ENCODE measurements around the gene ITGAL.

ITGAL gene

GRCh38 chr16:30541502-30542329, 69.2 kb downstream of the ITGAL start:
- peak; percentile 32 for DNase-seq (ENCODE audit: low spot score)

GRCh38 chr16:30543067-30543466, 70.5 kb downstream of the ITGAL start:
- no peak for DNase-seq (ENCODE audit: low spot score)

DNA sequence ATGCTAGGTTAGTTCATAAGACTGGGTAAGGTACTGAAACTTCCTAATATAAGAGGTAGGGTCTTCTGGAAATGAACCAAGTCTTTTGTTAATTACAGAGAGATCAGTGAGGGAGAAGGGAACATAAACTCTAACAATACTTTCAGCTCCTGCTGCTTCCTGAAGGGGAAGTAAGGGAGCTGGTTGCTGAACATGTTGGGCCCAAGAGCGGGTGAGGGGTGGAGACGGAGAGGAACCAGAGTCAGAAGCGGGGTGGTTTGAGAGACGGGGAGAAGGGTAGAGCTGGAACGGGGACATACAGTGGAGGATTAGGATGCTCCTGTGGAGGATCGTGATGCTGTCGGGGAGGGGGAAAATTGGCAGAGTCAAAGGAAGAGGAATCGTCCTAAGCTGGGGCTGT, 73.6 kb downstream of the ITGAL start:
- no peak for DNase-seq (ENCODE audit: low spot score)

GRCh38 chr16:30548416-30549253, 76.1 kb downstream of the ITGAL start:
- DNase-seq (ENCODE audit: low spot score), result no peak

- DNase-seq (ENCODE audit: low spot score), result no peak
Observed at GRCh38 chr16:30551781-30552180, 79.2 kb downstream of the ITGAL start.

DNA sequence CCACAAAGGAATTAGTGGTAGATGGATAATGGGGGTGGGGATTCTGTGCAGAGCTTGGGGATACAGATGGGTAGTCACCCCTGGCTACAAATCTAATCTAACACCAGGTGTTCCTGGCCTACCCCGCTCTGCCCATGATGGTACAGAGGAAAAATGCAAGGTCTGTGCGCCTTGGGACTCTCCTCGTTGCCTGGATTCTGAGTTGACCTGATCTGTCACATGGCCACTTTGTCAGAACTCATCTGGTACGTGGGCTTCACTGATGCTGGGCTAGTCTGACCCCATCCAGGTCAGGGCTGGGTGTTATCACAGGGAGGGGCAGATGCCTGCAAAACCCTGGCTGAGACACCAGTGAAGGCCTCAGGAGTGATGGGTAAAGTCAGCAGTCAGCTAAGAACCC, 80.4 kb downstream of the ITGAL start:
- DNase-seq (ENCODE audit: low spot score), result no peak

GRCh38 chr16:30553393-30553899, 80.9 kb downstream of the ITGAL start:
- DNase-seq (ENCODE audit: low spot score), result no peak

DNA sequence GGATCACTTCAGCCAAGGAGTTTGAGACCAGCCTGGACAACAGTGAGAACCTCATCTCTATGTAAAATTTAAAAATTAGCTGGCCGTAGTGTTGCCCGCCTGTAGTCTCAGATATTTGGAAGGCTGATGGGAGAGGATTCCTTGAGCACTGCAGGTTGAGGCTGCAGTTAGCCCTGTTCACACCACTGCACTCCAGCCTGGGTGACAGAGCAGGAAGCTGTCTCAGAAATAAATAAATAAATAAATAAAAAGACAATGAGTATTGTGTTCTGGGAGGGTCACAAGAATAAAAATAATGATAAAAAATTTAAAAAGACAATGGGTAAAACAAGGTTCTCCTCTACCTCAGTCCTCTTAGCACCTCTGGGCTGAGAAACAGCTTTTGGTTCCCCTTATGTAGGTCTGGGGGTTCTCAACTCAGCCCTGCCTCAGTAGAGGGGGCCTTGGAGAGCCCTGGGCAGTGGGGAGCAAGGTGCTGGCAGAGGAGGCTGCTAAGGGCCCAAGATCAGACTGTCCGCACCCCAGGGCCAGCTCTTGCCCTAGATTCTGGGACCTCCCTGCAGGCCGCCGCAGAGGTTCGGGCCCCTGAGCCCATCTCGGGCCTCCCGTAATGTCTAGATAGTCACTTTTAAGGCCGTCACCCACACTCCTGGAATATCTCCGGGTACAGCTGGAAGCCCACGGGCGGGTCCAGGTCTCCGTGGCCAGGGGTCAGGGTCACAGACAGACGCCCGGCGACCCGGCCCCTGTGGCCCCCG, 82.2 kb downstream of the ITGAL start:
- no peak for DNase-seq (ENCODE audit: low spot score)

- no peak for DNase-seq (ENCODE audit: low spot score)
Observed at GRCh38 chr16:30555315-30556124, 83.0 kb downstream of the ITGAL start.

DNA sequence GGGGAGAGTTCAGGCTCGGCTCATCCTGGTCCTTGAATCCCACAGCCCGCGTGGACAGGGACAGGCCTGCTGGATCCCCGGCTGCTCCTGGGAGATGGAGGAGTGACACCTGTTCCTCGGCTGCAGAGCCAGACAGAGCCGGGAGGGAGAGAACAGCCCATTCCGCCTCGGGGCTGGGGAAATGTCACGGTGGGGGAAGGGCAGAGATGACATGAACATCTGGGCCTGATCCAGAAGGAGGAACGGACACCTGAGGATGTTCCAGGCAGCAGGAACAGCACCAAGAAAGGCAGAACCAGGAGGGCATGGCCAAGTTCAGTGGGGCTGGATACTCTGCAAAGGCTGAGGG, 83.6 kb downstream of the ITGAL start:
- no peak for DNase-seq (ENCODE audit: low spot score)

DNA sequence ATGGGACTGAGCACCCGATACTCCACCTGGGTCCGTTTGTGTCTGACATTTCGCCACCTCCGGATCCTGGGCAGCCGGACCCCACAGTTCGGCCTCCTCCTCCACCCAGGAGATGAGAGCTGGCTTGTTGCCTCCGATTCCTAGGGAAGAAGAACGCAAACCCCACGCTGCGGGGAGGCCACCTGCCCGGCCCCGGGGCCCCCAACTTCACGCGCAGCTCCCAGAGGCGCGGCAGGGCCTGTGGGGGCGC, 85.1 kb downstream of the ITGAL start:
- DNase-seq (ENCODE audit: low spot score), result peak; percentile 20

DNA sequence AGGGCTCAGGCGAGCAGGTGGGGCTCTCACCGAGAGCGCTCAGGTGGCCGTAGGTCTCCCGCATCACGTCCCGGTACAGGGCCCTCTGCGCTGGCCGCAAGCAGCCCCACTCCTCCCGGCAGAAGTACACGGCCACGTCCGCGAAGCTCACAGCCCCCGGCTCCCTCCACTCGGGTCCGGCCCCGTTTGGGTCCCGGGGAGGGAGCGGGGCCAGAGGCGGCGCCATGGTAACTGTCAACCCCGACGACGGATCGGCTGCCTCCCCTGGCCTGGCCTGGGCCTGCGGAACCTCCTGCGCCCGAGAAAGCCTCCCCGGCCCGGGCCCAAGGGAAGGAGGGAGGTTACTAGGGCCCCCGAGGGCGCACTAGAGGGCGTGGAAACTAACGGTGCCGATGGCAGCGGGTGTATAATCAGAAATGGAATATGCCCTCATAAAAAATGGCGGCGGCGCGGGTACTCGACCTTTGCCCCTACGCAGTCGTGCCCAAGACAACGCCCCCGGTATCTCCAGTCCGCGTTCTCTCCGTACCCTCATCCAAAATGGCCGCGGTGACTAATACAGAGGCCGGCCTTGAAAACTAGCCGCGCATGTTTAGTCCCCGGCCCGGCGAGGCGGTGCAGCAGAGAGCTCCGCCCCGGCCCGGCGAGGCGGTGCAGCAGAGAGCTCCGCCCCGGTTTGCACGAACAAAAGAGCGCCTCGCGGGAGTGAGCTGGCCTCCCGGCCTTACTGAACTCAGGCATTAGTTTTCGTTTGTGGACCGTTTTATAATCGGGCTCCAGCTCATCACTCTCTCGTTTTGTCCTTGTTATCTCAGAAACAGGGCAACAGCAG, 85.6 kb downstream of the ITGAL start, which contains the start of gene ZNF764:
Gene ZNF764 (minus strand): TSS at position 418 of the 832 bp plus-strand sequence. CDS start 192 bp downstream, at position 226.
- DNase-seq (ENCODE audit: low spot score), result peak; percentile 98

DNA sequence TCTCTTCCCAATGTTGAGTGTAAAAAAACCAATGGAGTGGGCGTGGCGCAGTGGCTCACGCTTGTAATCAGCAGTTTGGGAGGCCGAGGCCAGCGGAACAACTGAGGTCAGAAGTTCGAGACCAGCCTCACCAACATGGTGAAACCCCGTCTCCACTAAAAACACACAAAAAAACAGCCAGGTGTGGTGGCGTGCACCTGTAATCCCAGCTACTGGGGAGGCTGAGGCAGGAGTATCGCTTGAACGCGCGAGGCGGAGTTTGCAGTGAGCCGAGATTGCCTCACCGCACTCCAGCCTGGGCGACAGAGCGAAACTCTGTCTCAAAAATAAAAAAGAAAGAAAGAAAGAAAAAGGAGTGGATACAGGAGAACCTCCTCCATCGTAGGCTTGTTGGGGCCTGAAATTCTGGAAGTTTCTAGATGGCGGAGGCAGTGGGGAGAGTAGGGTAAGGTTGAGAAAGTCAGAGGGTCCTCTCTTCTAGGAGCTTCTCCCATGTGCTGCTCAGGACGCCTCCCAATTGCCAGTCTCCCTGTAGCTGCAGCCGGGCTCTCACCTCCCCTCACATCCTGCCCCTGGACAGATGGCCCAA, 86.3 kb downstream of the ITGAL start:
- no peak for DNase-seq (ENCODE audit: low spot score)

- no peak for DNase-seq (ENCODE audit: low spot score)
Observed at GRCh38 chr16:30559690-30560089, 87.1 kb downstream of the ITGAL start.

DNA sequence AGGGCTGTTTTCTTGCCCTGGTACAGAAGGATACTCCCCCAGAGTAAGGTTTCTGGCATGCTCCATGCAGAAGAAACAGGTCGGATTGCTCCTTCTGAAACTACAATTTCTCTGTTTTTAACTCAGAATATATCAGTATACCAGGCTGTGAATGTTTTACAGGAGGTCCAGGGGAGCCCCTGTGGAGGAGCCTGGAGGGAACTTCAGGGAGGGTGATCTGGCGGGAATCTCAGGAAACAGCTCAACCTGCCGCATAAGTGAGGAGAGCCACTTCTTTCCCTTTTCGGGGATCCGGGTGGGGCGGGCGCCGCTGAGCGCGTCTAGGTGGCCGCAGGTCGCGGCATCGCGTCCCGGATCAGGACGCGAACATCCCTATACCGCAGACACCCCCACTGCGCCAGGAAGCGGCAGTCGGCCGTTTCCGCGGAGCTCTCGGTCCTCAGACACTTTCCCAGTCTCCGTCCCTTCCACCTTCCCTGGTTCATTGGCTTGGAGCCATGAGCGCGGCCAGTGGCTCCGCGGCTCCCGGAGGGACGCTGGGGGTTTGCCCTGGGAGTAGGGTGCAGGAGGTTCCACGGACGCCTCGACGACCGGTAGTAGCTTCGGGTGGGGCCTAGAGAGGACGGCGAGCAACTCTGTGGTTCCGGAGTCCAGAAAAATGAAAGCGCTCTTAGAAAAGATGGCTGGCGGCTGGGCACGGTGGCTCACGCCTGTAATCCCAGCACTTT, 88.7 kb downstream of the ITGAL start:
- DNase-seq (ENCODE audit: low spot score), result no peak

- DNase-seq (ENCODE audit: low spot score), result no peak
Observed at GRCh38 chr16:30562021-30562420, 89.5 kb downstream of the ITGAL start.

DNA sequence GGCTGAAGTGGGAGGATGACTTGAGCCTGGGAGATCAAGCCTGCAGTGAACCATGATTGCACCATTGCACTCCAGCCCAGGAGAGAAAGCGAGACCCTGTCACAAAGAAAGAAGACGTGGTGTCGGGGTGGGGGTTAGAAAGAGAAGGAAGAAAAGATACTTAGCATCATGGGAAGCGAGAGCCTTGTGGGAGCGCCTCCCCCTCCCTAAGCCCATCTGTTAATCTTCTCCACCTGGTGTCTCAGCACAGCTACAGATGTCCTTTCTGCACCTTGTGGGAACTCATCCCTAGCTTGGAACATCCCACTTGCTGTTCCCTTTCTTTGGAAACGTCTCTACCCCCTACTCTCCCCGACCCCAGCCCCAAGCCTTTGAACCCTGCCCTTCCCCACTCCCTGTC, 93.0 kb downstream of the ITGAL start:
- DNase-seq (ENCODE audit: low spot score), result no peak

DNA sequence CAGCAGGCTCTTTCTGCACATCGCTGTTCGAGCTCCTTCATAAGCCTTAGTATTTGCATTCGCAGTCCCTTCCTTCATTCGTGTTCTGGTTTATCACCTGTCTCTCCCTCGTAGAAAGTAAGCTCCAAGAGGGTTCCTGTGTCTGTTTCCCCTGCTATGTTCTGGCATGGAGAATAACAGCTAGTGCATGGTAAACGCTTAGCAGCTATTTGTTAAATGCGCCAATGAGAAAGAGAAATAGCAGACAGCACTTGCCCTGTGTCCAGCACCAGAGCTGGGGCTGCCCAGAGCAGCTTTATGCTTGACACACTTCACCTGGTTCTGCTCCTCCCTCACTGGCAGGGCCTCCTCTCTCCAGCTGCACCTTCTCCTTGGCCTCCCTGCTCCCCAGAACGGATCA, 93.4 kb downstream of the ITGAL start:
- DNase-seq (ENCODE audit: low spot score), result no peak

GRCh38 chr16:30566531-30566930, 94.0 kb downstream of the ITGAL start:
- DNase-seq (ENCODE audit: low spot score), result no peak

Data from AG20443 (cell line).